ENCODE measurements around the gene TNIK. TPM values are rescaled to one million over a fixed set of nuclear protein-coding genes. Genes with fewer than 3 reads are reported as not detected.
"Not testable (repeated sequence)": the region's sequence is repeated elsewhere in the genome, so short reads cannot be mapped to it uniquely, and the experiment has no call there.

The TNIK gene
- total RNA-seq, 1 experiment from 2014 or later, result 0.03 TPM

DNA sequence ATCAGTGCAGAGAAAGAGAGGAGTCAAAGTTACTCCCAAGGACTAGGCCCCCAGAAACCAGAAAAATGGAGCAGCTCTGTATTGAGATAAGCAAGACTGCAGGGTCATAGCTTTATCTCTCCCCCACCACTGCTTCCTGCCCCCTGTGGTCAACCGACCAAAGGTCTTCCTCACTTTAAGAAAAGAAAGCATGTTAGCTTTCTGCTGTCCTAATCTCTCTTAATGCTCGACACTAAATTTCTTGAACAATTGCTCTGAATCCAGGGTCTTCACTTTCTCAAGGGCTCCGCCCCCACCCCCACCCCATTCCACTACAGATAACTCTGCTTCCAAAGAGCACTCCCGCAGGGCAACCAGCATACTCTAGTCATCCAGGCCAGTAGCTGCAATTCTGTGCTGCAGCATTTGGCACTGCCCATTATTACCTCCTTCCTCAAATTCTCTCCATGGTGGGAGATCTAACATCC lies 31.9 kb downstream of the TNIK start:
- no peak for DNase-seq (ENCODE audit: low spot score)
- in situ Hi-C loops (cut with HindIII; ENCODE audit: low sequenced_read_pairs), result no loop called here

DNA sequence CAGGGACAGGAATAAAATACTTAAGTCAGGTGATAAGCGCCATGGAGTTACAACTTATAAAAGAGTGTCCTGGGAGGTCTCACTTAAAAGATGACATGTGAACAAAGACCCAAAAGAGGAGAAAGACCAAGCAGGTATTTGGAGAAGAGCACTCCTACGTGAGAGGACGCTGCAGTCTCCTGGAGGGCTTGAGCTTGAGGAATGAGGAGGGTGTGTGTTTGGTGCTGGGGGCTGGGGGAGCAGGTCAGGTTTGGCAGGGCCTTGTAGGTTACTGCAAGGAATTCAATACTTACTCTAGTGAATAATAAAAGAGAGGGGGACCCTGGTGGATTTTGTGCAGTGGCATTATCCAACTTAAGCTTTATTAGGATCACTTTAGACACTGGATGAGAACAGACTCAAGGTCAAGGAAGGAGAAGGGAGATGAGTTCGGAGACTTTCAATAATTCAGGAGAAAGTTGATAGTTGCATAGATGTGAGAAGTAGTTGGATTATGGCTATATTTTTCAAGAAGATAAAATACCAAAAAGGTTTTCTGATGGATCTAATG lies 32.4 kb downstream of the TNIK start:
- in situ Hi-C loops (cut with HindIII; ENCODE audit: low sequenced_read_pairs), result no loop called here

DNA sequence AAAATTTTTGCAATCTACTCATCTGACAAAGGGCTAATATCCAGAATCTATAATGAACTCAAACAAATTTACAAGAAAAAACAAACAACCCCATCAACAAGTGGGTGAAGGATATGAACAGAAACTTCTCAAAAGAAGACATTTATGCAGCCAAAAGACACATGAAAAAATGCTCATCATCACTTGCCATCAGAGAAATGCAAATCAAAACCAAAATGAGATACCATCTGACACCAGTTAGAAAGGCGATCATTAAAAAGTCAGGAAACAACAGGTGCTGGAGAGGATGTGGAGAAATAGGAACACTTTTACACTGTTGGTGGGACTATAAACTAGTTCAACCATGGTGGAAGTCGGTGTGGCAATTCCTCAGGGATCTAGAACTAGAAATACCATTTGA lies 36.1 kb downstream of the TNIK start:
- DNase-seq (ENCODE audit: low spot score); in situ Hi-C loops (cut with HindIII; ENCODE audit: low sequenced_read_pairs): not testable (repeated sequence)

More for the DNA sequence above, 32.4 kb downstream of the TNIK start:
- no peak for DNase-seq (ENCODE audit: low spot score)

- in situ Hi-C loops (cut with HindIII; ENCODE audit: low sequenced_read_pairs); DNase-seq (ENCODE audit: low spot score): not testable (repeated sequence)
Observed at GRCh38 chr3:171422855-171423254, 37.4 kb downstream of the TNIK start.

- no peak for DNase-seq (ENCODE audit: low spot score)
- in situ Hi-C loops (cut with HindIII; ENCODE audit: low sequenced_read_pairs), result no loop called here
Observed at GRCh38 chr3:171420667-171421066, 39.5 kb downstream of the TNIK start.

DNA sequence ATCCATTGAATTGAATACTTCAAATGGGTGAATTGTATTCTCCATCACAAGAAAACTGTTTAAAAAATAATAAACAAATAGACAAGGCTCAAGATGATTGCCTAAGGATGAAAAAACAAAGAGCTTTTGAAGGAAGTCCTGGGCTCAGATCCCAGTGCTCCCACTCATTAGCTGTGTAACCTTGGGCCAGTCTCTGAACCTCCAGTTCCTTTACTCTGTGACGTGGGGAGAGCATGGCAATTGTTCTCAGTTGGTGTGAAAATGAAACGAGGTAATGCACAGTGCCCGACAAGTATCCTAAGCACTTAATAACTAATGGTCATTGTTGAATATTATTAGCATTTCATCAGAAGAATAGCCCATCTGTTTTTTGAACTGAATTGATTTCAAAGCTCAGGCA lies 40.7 kb downstream of the TNIK start:
- no peak for DNase-seq (ENCODE audit: low spot score)
- in situ Hi-C loops (cut with HindIII; ENCODE audit: low sequenced_read_pairs), result no loop called here

GRCh38 chr3:171417813-171418212 lies 42.4 kb downstream of the TNIK start:
- no peak for DNase-seq (ENCODE audit: low spot score)
- in situ Hi-C loops (cut with HindIII; ENCODE audit: low sequenced_read_pairs), result no loop called here

DNA sequence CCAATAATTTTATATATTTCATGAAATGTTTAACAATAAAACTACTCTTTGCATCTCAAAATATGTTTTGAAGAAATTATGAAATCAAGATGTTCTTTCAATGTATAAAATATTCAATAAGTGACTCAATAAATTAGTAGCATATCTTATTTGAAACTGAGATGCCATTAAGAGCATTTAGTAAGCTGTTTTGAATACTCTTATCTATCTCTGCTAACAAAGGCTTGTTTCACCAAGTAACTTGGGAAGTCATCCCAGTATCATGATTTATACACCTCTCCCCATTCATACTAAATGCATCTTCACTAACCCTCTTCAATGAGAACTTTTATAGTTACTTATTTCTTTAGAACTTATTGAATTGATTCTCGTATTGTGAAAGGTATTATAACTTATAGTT lies 43.1 kb downstream of the TNIK start:
- in situ Hi-C loops (cut with HindIII; ENCODE audit: low sequenced_read_pairs), result no loop called here

DNA sequence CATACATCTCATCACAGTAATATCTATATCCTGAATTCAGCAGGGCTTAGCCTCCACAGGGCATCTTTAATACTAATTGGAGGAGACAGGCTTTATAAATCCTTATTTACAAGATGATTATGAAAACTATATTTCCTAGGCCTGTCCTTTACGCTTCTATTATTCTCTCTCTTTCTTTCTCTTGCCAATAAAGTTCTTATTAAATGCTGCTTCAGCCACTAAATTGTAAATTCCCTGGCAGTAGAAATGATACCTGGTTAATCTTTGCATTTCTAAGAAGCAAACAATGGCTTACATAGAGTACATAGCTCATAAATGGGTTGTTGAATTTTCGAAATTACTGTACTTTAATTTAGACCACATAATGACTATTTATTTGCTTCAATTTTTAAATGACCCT lies 43.5 kb downstream of the TNIK start:
- in situ Hi-C loops (cut with HindIII; ENCODE audit: low sequenced_read_pairs), result no loop called here
- DNase-seq (ENCODE audit: low spot score), result no peak

More for the DNA sequence above, 43.1 kb downstream of the TNIK start:
- no peak for DNase-seq (ENCODE audit: low spot score)

GRCh38 chr3:171416061-171416460 lies 44.1 kb downstream of the TNIK start:
- in situ Hi-C loops (cut with HindIII; ENCODE audit: low sequenced_read_pairs), result no loop called here
- no peak for DNase-seq (ENCODE audit: low spot score)

GRCh38 chr3:171415070-171415469 lies 45.1 kb downstream of the TNIK start:
- in situ Hi-C loops (cut with HindIII; ENCODE audit: low sequenced_read_pairs), result no loop called here
- no peak for DNase-seq (ENCODE audit: low spot score)

DNA sequence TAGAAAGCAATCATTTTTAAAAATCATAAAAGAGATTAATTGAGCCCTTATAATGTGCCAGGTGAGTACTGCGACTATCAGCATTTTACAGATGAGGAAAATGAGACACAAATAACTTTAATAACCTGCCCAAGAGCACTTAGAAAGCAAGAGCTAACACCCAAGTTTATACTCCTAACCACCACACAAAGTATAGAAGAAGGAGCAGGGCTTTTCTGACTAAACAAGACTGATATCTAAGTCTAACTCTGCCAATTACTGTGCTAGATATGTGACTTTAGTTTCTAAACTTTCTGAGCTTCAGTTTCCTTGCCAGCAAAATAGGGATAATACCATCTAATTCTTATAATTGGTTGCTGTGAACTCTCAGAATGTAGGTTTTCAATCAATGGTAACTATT lies 47.7 kb downstream of the TNIK start:
- in situ Hi-C loops (cut with HindIII; ENCODE audit: low sequenced_read_pairs), result no loop called here
- no peak for DNase-seq (ENCODE audit: low spot score)

DNA sequence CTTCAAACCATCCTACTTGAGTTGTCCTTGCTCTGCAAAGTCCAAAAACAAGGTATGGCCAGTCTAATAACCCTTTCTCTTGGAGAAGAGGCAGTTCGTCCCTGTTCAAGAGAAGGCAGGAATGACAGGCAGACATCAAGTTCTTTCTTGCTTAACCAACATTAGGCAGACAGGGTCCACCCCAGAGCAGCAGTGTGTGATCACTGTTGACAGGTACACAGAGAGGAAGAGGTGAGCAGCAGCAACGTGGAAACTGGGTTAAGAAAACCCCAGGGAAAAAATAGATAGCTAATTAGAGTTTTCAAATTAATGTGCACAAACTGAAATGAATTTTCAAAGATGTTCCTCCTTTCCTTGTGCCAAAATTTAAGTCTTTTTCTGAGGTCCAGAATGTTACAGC lies 48.2 kb downstream of the TNIK start:
- no peak for DNase-seq (ENCODE audit: low spot score)
- in situ Hi-C loops (cut with HindIII; ENCODE audit: low sequenced_read_pairs), result no loop called here

- no peak for DNase-seq (ENCODE audit: low spot score)
- in situ Hi-C loops (cut with HindIII; ENCODE audit: low sequenced_read_pairs), result no loop called here
Observed at GRCh38 chr3:171410186-171410585, 50.0 kb downstream of the TNIK start.

- no peak for DNase-seq (ENCODE audit: low spot score)
- in situ Hi-C loops (cut with HindIII; ENCODE audit: low sequenced_read_pairs), result no loop called here
Observed at GRCh38 chr3:171407759-171408158, 52.4 kb downstream of the TNIK start.

DNA sequence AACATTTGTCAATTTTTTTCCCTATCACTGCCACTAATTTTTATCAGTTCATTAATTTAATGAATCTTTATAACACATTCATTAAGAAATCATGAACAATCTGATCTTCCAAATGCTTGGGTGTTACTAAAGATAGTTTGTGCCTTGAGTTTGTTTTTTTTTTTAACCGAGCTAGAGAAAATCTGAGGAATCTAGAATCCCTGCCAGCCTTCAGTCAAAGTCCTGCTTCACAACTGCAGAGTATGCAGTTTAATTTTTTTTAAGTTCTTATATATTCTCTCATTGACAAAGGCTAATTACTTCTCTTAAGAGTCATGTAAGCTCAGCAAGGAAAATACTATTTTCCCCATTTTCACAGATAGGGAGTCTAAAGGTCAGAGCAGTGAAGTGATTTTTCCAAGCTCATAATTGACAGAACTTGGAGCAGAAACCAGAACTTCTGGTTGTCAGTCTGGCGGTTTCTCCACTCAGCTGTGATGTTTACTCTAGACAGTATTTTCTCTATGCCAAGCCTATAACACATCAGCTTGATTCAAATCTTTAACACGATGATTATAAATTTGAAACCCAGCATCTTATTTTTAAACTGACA lies 55.7 kb downstream of the TNIK start:
- in situ Hi-C loops (cut with HindIII; ENCODE audit: low sequenced_read_pairs), result no loop called here
- no peak for DNase-seq (ENCODE audit: low spot score)

DNA sequence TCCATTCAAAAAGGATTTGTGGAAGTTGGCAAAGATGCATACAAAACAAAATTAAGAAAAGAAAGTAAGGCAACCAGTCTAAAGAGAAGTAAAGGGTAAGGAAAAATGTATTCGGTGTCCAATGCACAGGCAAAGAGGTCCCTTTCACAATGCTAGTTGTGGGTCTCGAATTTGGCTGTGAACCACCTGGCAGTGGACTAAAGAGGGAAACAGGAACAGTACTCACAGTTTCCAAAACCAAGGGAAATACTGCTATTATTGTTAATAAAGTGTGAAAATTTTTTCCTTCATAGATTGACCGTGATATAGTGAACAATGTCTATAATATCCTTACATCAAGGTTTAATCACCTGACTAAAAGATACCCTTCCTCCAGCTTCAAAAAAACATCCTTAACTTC lies 57.9 kb downstream of the TNIK start:
- no peak for DNase-seq (ENCODE audit: low spot score)
- in situ Hi-C loops (cut with HindIII; ENCODE audit: low sequenced_read_pairs), result no loop called here

DNA sequence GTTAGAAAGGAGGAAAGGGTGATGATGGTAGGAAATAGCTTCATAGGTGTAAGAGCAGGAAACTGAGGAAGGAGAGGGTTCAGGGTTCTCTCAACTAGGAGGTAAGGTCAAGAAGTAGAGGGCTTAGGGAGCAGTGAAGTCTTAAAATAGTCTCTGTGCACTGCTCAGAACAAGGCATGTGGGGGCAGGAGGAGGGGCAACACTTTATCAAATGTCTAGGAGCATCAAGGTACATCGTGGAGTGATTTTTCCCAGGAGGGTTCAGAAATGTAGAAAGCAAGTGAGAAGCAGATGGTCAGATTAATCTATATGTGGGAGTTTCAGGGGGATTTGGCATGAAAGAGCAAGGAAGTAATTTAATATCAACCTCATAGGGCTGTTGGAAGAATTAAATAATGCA lies 58.8 kb downstream of the TNIK start:
- in situ Hi-C loops (cut with HindIII; ENCODE audit: low sequenced_read_pairs), result no loop called here
- no peak for DNase-seq (ENCODE audit: low spot score)

GRCh38 chr3:171399842-171400241 lies 60.4 kb downstream of the TNIK start:
- no peak for DNase-seq (ENCODE audit: low spot score)
- in situ Hi-C loops (cut with HindIII; ENCODE audit: low sequenced_read_pairs), result no loop called here

- DNase-seq (ENCODE audit: low spot score), result no peak
- in situ Hi-C loops (cut with HindIII; ENCODE audit: low sequenced_read_pairs), result no loop called here
Observed at GRCh38 chr3:171398343-171398742, 61.9 kb downstream of the TNIK start.

- in situ Hi-C loops (cut with HindIII; ENCODE audit: low sequenced_read_pairs), result no loop called here
Observed at GRCh38 chr3:171397089-171397488, 63.1 kb downstream of the TNIK start.

More at GRCh38 chr3:171397089-171397488, 63.1 kb downstream of the TNIK start:
- DNase-seq (ENCODE audit: low spot score), result no peak

All from G401 (cell line).